Measurements from ENCODE around the gene MAML3.

Gene MAML3

GRCh38 chr4:140157341-140157740 lies 3.4 kb upstream of the MAML3 start:
- in situ Hi-C loops (cut with MboI; ENCODE audit: low sequenced_read_pairs) = loop anchor here (10.0 kb wide), 1 partner anchor 113 kb away; no protein-coding TSS in a partner anchor

GRCh38 chr4:140156529-140157171 lies 2.7 kb upstream of the MAML3 start:
- in situ Hi-C loops (cut with MboI; ENCODE audit: low sequenced_read_pairs) = loop anchor here (10.0 kb wide), 1 partner anchor 112 kb away; no protein-coding TSS in a partner anchor

- in situ Hi-C loops (cut with MboI; ENCODE audit: low sequenced_read_pairs) = loop anchor here (5.0 to 10.0 kb wide), 2 partner anchors 98 to 110 kb away; no protein-coding TSS in a partner anchor
These were observed 548 bp upstream of the MAML3 start for GRCh38 chr4:140154572-140154891.

- in situ Hi-C loops (cut with MboI; ENCODE audit: low sequenced_read_pairs) = loop anchor here (5.0 to 10.0 kb wide), 2 partner anchors 99 to 109 kb away; no protein-coding TSS in a partner anchor
These were observed 616 bp downstream of the MAML3 start for GRCh38 chr4:140153419-140153717.

GRCh38 chr4:140152751-140153418 lies 1.1 kb downstream of the MAML3 start:
- in situ Hi-C loops (cut with MboI; ENCODE audit: low sequenced_read_pairs) = loop anchor here (5.0 to 10.0 kb wide), 2 partner anchors 99 to 108 kb away; no protein-coding TSS in a partner anchor

- in situ Hi-C loops (cut with MboI; ENCODE audit: low sequenced_read_pairs) = loop anchor here (5.0 to 10.0 kb wide), 2 partner anchors 100 to 107 kb away; no protein-coding TSS in a partner anchor
These were observed 1.8 kb downstream of the MAML3 start for GRCh38 chr4:140152013-140152703.

GRCh38 chr4:140151699-140152012 lies 2.3 kb downstream of the MAML3 start:
- in situ Hi-C loops (cut with MboI; ENCODE audit: low sequenced_read_pairs) = loop anchor here (5.0 to 10.0 kb wide), 2 partner anchors 101 to 107 kb away; no protein-coding TSS in a partner anchor

- in situ Hi-C loops (cut with MboI; ENCODE audit: low sequenced_read_pairs) = loop anchor here (5.0 to 10.0 kb wide), 2 partner anchors 101 to 106 kb away; no protein-coding TSS in a partner anchor
These were observed 2.9 kb downstream of the MAML3 start for GRCh38 chr4:140150886-140151698.

GRCh38 chr4:140150636-140150885 lies 3.4 kb downstream of the MAML3 start:
- in situ Hi-C loops (cut with MboI; ENCODE audit: low sequenced_read_pairs) = loop anchor here (5.0 to 10.0 kb wide), 2 partner anchors 102 to 106 kb away; no protein-coding TSS in a partner anchor

- in situ Hi-C loops (cut with MboI; ENCODE audit: low sequenced_read_pairs) = loop anchor here (5.0 to 10.0 kb wide), 2 partner anchors 102 to 105 kb away; no protein-coding TSS in a partner anchor
These were observed 3.9 kb downstream of the MAML3 start for GRCh38 chr4:140149846-140150635.

GRCh38 chr4:140144050-140144449 lies 9.9 kb downstream of the MAML3 start:
- in situ Hi-C loops (cut with MboI; ENCODE audit: low sequenced_read_pairs) = no loop called here

GRCh38 chr4:140141210-140141835 lies 12.7 kb downstream of the MAML3 start:
- in situ Hi-C loops (cut with MboI; ENCODE audit: low sequenced_read_pairs) = no loop called here

- in situ Hi-C loops (cut with MboI; ENCODE audit: low sequenced_read_pairs) = no loop called here
These were observed 13.4 kb downstream of the MAML3 start for GRCh38 chr4:140140566-140140965.

GRCh38 chr4:140138428-140138827 lies 15.6 kb downstream of the MAML3 start:
- in situ Hi-C loops (cut with MboI; ENCODE audit: low sequenced_read_pairs) = no loop called here

GRCh38 chr4:140137671-140138070 lies 16.3 kb downstream of the MAML3 start:
- in situ Hi-C loops (cut with MboI; ENCODE audit: low sequenced_read_pairs) = no loop called here

GRCh38 chr4:140136509-140136908 lies 17.5 kb downstream of the MAML3 start:
- in situ Hi-C loops (cut with MboI; ENCODE audit: low sequenced_read_pairs) = no loop called here

- in situ Hi-C loops (cut with MboI; ENCODE audit: low sequenced_read_pairs) = no loop called here
These were observed 18.4 kb downstream of the MAML3 start for GRCh38 chr4:140135529-140136088.

GRCh38 chr4:140134746-140135425 lies 19.1 kb downstream of the MAML3 start:
- in situ Hi-C loops (cut with MboI; ENCODE audit: low sequenced_read_pairs) = no loop called here

- in situ Hi-C loops (cut with MboI; ENCODE audit: low sequenced_read_pairs) = no loop called here
These were observed 20.4 kb downstream of the MAML3 start for GRCh38 chr4:140133576-140133975.

Measured in HL-60/S4 (cell line).